ENCODE results near the gene RHOF. TPM values are rescaled to one million over a fixed set of nuclear protein-coding genes. Genes with fewer than 3 reads are reported as not detected.

RHOF gene
- total and polyA plus RNA-seq, 7 experiments from 2014 or later: 69.2 to 164 (median 123) TPM

DNA sequence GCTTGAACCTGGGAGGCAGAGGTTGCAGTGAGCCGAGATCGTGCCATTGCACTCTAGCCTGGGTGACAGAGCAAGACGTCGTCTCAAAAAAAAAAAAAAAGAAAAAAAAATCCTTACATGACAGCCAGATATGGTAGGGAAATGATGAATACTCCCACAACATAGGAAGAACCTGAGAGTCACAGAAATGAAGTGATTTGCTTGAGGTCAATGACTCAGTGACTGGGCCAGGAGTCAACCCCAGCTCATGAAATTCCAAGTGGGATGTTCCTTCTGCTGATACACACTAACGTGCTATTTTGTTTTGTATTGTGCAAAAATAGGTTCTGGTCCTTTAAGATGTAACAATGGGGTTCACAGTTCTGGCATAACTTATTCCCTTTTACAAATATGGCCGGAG lies 9.0 kb downstream of the RHOF start:
- ChIA-PET POLR2A (interaction anchor here (0.6 to 33.4 kb wide), 5 partner anchors 8 to 117 kb away, joined by 3 to 1941 read pairs (median 3); partner anchors contain the start of genes RHOF and SETD1B), CTCF (interaction anchor here (0.7 to 16.9 kb wide), 3 partner anchors 8 to 479 kb away, joined by 3 to 325 read pairs (median 16); partner anchors contain the start of gene RHOF)
- Mint-ChIP-seq H3K27ac (peak overlapping the region; percentile 86 to 97 (median 92)), H3K9me3 (no peaks in the 10 kb centered on the region), H3K36me3 (peaks cover 0 to 40% (median 17%) of the 10 kb centered on the region in 5 donors), H3K4me3 (peak overlapping the region; percentile 67 to 94 (median 76)), H3K4me1 (peaks cover 50 to 85% (median 69%) of the 10 kb centered on the region in 7 donors), H3K27me3 (no peaks in the 10 kb centered on the region)
- Histone ChIP-seq H3K9me3 (ENCODE audit: control insufficient read depth in 2 of 3, low read length in 3 of 3) (no peaks in the 10 kb centered on the region), H3K36me3 (ENCODE audit: control insufficient read depth in 2 of 3, insufficient read depth in 3 of 3, low read length in 3 of 3) (peaks cover 0 to 27% (median 4%) of the 10 kb centered on the region in 3 experiments), H3K27me3 (ENCODE audit: control insufficient read depth in 2 of 2, insufficient read depth in 2 of 2, low read length in 2 of 2) (no peaks in the 10 kb centered on the region), H3K27ac (ENCODE audit: low read depth, low read length) (peak overlapping the region; percentile 63), H3K4me3 (ENCODE audit: low read length) (peak overlapping the region; percentile 43), H3K4me1 (ENCODE audit: control insufficient read depth in 2 of 2, insufficient read depth in 2 of 2, low read length in 2 of 2) (peaks cover 69 to 82% of the 10 kb centered on the region in 2 donors)
- ATAC-seq: no peak
- intact Hi-C loops (cut with micrococcal nuclease): no loop called here
- DNase-seq: peak in 1 of 9 donors; percentile 41

- POLR2A ChIA-PET: interaction anchor here (33.4 kb wide), 1 partner anchor 16 kb away, joined by 1941 read pairs; the partner anchor contains the start of genes RHOF and SETD1B
- intact Hi-C loops (cut with micrococcal nuclease): no loop called here
- peaks cover 50 to 85% (median 65%) of the 10 kb centered on the region in 7 donors for H3K4me1 Mint-ChIP-seq
Observed at GRCh38 chr12:121783766-121784165, 9.7 kb downstream of the RHOF start.

GRCh38 chr12:121781998-121782979 lies 11.2 kb downstream of the RHOF start:
- Mint-ChIP-seq H3K36me3 (peaks cover 0 to 31% (median 18%) of the 10 kb centered on the region in 5 donors), H3K27ac (peak overlapping the region; percentile 88 to 96 (median 94)), H3K27me3 (no peaks in the 10 kb centered on the region), H3K4me3 (peak overlapping the region; percentile 77 to 94 (median 82)), H3K9me3 (no peaks in the 10 kb centered on the region), H3K4me1 (peaks cover 43 to 70% (median 53%) of the 10 kb centered on the region in 7 donors)
- H3K4me3 ChIP-seq (ENCODE audit: low read length): peak overlapping the region; percentile 29
- H3K4me1 ChIP-seq (ENCODE audit: control insufficient read depth in 2 of 2, insufficient read depth in 2 of 2, low read length in 2 of 2): peaks cover 47 to 60% of the 10 kb centered on the region in 2 donors
- DNase-seq (peak in 2 of 9 donors; percentile 62 to 64), ATAC-seq (peak; percentile 54)
- H3K36me3 ChIP-seq (ENCODE audit: control insufficient read depth in 2 of 3, insufficient read depth in 3 of 3, low read length in 3 of 3): peaks cover 0 to 40% (median 8%) of the 10 kb centered on the region in 3 experiments
- H3K27ac ChIP-seq (ENCODE audit: low read depth, low read length): peak overlapping the region; percentile 64
- no peaks in the 10 kb centered on the region for H3K9me3 ChIP-seq (ENCODE audit: control insufficient read depth in 2 of 3, low read length in 3 of 3)
- POLR2A ChIA-PET: interaction anchor here (0.8 to 33.4 kb wide), 6 partner anchors 18 to 203 kb away, joined by 3 to 1941 read pairs (median 3); partner anchors contain the start of genes RHOF, SETD1B and TMEM120B
- CTCF ChIA-PET: interaction anchor here (0.5 to 16.9 kb wide), 11 partner anchors 10 to 551 kb away, joined by 3 to 325 read pairs (median 4); partner anchors contain the start of gene RHOF
- intact Hi-C loops (cut with micrococcal nuclease): loop anchor here (1.0 kb wide), 1 partner anchor 8 kb away; no protein-coding TSS in a partner anchor
- no peaks in the 10 kb centered on the region for H3K27me3 ChIP-seq (ENCODE audit: control insufficient read depth in 2 of 2, insufficient read depth in 2 of 2, low read length in 2 of 2)

More at GRCh38 chr12:121783766-121784165, 9.7 kb downstream of the RHOF start:
- Mint-ChIP-seq H3K4me3 (peak overlapping the region; percentile 34 to 94 (median 76)), H3K27me3 (no peaks in the 10 kb centered on the region), H3K9me3 (no peaks in the 10 kb centered on the region), H3K36me3 (peaks cover 0 to 37% (median 18%) of the 10 kb centered on the region in 5 donors), H3K27ac (peak overlapping the region; percentile 86 to 97 (median 93))
- CTCF ChIA-PET: interaction anchor here (0.7 to 16.9 kb wide), 2 partner anchors 10 to 478 kb away, joined by 3 to 325 read pairs; partner anchors contain the start of gene RHOF
- H3K36me3 ChIP-seq (ENCODE audit: control insufficient read depth in 2 of 3, insufficient read depth in 3 of 3, low read length in 3 of 3): peaks cover 0 to 34% (median 8%) of the 10 kb centered on the region in 3 experiments
- H3K9me3 ChIP-seq (ENCODE audit: control insufficient read depth in 2 of 3, low read length in 3 of 3): no peaks in the 10 kb centered on the region
- H3K27me3 ChIP-seq (ENCODE audit: control insufficient read depth in 2 of 2, insufficient read depth in 2 of 2, low read length in 2 of 2): no peaks in the 10 kb centered on the region
- DNase-seq (no peak), ATAC-seq (no peak)
- peaks cover 62 to 75% of the 10 kb centered on the region in 2 donors for H3K4me1 ChIP-seq (ENCODE audit: control insufficient read depth in 2 of 2, insufficient read depth in 2 of 2, low read length in 2 of 2)
- H3K27ac ChIP-seq (ENCODE audit: low read depth, low read length): peak overlapping the region; percentile 63
- no peak overlapping the region for H3K4me3 ChIP-seq (ENCODE audit: low read length)

DNA sequence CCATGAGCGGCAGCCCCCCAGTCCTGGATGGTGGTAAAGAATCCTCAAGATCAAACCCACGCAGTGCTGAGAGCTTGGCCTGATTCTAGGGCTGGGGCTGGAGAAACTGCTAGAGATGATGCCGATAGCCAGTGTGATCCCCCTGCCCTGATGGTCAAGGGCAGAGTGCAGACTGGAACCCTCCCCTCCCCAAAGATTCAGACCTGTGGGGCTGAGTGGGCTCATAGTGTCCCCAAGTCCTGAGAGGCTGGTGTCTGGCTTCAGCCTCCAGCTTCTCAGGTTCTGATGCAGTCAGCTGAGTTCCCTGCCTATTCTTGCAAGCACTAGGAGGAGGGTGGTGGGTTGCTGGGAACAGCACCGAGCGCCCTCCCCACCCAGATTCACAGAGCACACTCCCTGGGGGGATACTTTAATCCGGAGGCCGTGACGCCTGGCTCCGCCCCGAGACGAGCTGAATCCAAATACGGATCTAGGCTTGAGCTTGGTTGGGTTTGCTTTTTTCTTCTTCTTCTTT lies 11.9 kb downstream of the RHOF start:
- Histone ChIP-seq H3K9me3 (ENCODE audit: control insufficient read depth in 2 of 3, low read length in 3 of 3) (no peaks in the 10 kb centered on the region), H3K36me3 (ENCODE audit: control insufficient read depth in 2 of 3, insufficient read depth in 3 of 3, low read length in 3 of 3) (peaks cover 0 to 38% (median 8%) of the 10 kb centered on the region in 3 experiments), H3K27ac (ENCODE audit: low read depth, low read length) (peak overlapping the region; percentile 64), H3K4me3 (ENCODE audit: low read length) (no peak overlapping the region), H3K27me3 (ENCODE audit: control insufficient read depth in 2 of 2, insufficient read depth in 2 of 2, low read length in 2 of 2) (no peaks in the 10 kb centered on the region), H3K4me1 (ENCODE audit: control insufficient read depth in 2 of 2, insufficient read depth in 2 of 2, low read length in 2 of 2) (peaks cover 40 to 53% of the 10 kb centered on the region in 2 donors)
- Mint-ChIP-seq H3K9me3 (no peaks in the 10 kb centered on the region), H3K4me3 (peak overlapping the region; percentile 77 to 94 (median 82)), H3K27ac (peak overlapping the region; percentile 88 to 96 (median 94)), H3K36me3 (peaks cover 0 to 25% (median 15%) of the 10 kb centered on the region in 5 donors), H3K27me3 (no peaks in the 10 kb centered on the region), H3K4me1 (peaks cover 36 to 63% (median 45%) of the 10 kb centered on the region in 7 donors)
- DNase-seq (no peak), ATAC-seq (peak; percentile 12)
- intact Hi-C loops (cut with micrococcal nuclease): no loop called here
- ChIA-PET POLR2A (interaction anchor here (0.9 to 33.4 kb wide), 5 partner anchors 18 to 202 kb away, joined by 3 to 1941 read pairs (median 3); partner anchors contain the start of genes RHOF, SETD1B and TMEM120B), CTCF (interaction anchor here (0.5 to 16.9 kb wide), 9 partner anchors 9 to 229 kb away, joined by 3 to 325 read pairs (median 5); partner anchors contain the start of gene RHOF)

- H3K9me3 Mint-ChIP-seq: no peaks in the 10 kb centered on the region
- no peaks in the 10 kb centered on the region for H3K27me3 Mint-ChIP-seq
- Histone ChIP-seq H3K36me3 (ENCODE audit: control insufficient read depth in 2 of 3, insufficient read depth in 3 of 3, low read length in 3 of 3) (peaks cover 0 to 34% (median 8%) of the 10 kb centered on the region in 3 experiments), H3K4me1 (ENCODE audit: control insufficient read depth in 2 of 2, insufficient read depth in 2 of 2, low read length in 2 of 2) (peaks cover 40 to 52% of the 10 kb centered on the region in 2 donors), H3K27ac (ENCODE audit: low read depth, low read length) (peak overlapping the region; percentile 64), H3K27me3 (ENCODE audit: control insufficient read depth in 2 of 2, insufficient read depth in 2 of 2, low read length in 2 of 2) (no peaks in the 10 kb centered on the region), H3K9me3 (ENCODE audit: control insufficient read depth in 2 of 3, low read length in 3 of 3) (no peaks in the 10 kb centered on the region), H3K4me3 (ENCODE audit: low read length) (no peak overlapping the region)
- ATAC-seq (no peak), DNase-seq (no peak)
- no peak overlapping the region for H3K4me3 Mint-ChIP-seq
- peak overlapping the region in 8 of 9 donors; percentile 40 to 94 (median 70) for H3K27ac Mint-ChIP-seq
- peaks cover 32 to 57% (median 41%) of the 10 kb centered on the region in 7 donors for H3K4me1 Mint-ChIP-seq
- POLR2A ChIA-PET: interaction anchor here (0.8 to 33.4 kb wide), 4 partner anchors 20 to 201 kb away, joined by 3 to 1941 read pairs (median 4); partner anchors contain the start of genes RHOF, SETD1B and TMEM120B
- intact Hi-C loops (cut with micrococcal nuclease): no loop called here
- H3K36me3 Mint-ChIP-seq: peaks cover 0 to 23% (median 15%) of the 10 kb centered on the region in 5 donors
- CTCF ChIA-PET: interaction anchor here (16.9 kb wide), 1 partner anchor 14 kb away, joined by 325 read pairs; the partner anchor contains the start of gene RHOF
Observed at GRCh38 chr12:121780429-121780828, 13.1 kb downstream of the RHOF start.
